ENCODE results near the gene SLC22A23.

The SLC22A23 gene

DNA sequence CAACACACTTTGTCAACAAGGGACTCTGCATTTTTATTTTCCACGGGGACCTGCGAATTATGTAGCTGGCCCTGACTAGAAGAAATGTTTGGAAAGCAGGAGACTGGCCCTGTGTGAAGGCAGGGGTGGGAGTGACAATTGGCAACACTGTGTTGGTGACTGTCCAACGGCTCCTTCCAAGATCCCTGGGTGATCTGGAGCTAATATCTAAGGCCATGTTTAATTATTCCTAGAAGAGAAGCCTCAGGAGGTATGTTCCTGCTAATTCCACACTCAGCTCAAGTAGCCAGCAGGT, 13.7 kb downstream of the SLC22A23 start:
- no peak for DNase-seq

DNA sequence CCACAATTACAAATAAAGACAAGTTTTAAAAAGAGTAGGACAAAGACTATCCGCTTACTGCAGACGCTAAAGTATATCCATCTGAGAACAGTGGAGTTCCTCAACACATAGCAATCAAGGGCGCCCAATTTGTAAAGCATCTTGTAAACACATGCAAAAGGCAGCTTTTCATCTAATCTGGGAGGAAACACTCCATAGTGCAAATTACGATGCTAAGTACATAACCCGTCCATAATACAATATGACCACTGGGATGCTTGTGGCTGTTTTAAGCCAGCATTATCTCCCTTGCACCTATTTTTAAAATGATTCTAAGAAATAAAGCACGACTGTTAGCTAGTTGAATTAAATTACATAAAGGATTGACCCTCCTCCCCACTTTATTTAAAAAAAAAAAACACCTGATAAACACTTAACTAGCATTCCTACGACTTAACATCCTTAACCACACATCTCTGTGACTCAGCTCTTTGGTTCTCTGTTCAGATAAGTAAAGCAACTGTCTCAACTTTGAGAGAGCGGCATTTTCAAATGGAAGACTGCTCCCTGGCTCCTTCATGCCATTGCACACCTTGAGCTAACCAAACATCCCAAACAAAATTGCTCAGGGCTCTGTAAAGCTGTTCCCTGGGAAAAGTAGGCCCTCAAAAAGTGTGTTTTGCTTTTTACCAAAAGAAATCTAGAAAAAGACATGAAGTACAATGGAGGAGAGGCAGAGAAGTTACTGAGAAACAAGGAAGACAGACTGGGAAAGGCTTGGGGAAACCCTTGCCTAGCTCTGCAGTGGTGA, 14.2 kb downstream of the SLC22A23 start:
- no peak for DNase-seq

DNA sequence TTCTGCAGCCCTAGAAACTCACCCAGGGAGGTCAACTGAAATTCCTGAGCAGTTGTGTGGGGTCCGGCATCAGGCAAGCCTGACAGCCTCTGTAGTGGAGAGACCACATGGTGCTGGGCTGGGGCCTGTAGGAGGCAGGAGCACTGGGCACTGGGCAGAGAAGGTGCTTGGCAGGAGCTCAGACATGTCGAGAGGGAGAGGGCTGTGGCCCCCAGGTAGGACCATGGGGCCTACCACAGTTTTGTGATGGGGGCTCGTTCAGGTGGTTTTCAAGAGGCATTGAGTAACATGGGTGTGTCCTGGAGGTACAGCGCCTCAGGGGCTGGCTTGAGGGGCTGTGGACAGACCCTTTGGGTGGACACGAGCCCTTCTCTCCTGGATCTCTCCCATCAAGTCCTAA, 15.9 kb downstream of the SLC22A23 start:
- no peak for DNase-seq

DNA sequence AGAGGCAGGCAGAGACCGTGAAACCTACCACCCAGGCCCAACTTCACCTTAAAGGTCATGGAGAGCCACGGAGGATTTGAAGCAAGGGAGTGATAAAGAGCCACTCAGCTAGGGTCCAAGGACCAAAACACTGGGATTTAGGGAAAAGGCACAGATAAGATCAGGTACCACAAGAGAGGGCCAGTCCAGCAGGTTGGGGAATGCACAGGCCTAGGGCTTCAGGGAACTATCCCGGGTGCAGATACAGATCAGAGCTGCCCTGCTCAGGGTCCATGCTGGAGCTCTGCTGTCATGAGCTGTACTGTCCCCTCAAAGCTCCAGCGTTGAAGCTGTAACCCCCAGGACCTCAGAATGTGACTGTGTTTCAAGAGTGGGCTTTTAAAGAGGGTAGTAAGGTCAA, 16.9 kb downstream of the SLC22A23 start:
- DNase-seq: no peak

DNA sequence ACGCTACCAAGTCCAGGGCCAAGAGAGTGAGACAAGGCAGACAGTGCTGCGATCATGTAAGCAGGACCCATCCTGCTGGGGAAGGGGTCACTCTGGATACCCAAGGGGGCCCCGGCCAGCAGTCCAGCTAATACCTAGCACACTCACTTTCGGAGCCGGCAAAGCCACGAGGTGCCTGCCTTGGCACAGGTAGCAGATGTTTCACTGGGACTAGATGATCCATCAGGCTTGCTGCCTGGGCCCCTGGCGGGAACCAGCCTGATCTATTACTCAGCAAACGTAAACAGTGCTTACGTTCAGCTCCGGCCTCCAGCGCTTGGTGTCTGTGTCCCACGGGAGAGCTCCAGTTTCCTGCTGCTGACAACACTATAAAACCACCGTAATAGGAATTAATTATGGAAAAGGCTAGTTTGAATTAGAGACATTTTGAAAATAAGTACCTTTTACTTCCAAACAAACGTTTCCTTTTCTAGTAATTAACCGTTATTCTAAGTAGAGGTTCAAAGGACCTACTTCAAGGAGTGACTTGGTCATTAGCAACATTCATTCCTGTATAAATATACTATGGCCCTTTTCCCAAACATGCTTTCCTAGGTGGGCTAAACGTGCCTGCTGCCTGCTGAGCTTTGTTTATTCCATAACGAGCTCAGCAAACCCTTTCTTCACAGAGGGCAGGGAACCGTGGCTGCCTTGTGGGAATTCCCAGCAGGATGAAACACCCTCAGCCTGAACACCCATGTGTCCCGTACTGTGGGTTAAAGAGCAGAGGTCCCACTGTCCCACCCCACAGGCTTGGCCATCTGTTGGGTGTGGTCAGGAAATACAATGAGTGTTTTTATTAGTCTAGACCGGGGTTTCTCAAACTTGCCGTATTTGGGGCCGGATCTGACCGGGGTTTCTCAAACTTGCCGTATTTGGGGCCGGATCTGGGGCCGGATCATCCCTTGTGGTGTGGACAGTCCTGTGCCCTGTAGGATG, 18.4 kb downstream of the SLC22A23 start:
- DNase-seq: no peak

DNA sequence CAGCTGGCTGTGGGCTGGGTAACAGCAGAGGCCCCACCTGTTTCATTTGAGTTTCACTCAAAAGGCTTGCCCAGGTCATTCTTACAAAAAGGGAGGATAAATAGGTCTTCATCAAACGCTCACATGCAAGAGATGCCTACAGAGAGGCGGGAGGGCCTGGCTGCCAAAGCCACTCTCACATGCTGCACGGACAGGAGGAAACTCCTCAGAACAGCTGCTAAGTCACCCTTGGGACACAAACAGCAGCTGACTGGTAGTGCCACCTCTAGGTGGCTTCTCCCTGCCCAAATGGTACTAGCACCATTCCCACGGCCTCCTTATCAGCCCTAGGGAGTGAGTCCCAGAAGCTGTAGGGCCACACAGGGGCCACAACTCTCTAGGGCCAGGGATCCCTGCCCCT, 23.8 kb downstream of the SLC22A23 start:
- no peak for DNase-seq

DNA sequence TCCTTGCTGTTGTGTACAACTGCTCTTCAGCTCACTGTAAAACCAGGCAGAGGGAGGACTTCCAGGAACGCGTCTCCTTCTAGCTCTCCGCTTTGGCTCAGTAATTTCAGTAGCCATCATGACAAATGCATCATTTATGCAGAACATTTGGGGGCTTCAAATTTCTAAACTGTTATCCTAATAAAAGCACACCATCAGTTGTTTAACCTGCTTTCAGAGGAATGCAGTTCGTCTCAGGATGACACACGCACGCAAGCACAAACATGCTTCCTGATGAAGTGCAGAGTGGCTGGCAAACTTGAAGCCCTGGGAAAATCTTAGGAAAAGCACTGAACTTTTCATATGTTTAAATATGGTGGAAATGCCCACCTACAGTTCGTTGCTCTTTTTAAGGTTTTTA, 24.4 kb downstream of the SLC22A23 start:
- no peak for DNase-seq

DNA sequence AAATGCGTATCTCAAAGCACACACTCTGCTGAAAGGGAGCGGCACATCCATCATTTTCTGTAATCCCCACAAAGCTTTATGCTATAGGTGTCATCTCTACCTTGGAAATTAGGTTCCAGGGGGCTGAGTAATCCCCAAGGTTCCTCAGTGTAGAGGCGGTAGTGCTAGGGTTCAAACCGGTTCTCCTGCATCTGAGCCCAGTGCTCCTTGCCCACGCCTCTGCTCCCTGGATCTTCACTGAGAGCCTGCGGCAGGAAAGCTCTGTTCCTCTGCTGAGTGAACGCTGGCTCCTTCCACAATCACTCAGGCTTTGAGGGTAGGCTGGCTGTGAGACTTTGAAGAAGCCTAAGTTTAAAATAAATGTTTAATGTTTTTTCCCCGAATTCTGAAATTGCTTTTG, 24.9 kb downstream of the SLC22A23 start:
- DNase-seq: no peak

DNA sequence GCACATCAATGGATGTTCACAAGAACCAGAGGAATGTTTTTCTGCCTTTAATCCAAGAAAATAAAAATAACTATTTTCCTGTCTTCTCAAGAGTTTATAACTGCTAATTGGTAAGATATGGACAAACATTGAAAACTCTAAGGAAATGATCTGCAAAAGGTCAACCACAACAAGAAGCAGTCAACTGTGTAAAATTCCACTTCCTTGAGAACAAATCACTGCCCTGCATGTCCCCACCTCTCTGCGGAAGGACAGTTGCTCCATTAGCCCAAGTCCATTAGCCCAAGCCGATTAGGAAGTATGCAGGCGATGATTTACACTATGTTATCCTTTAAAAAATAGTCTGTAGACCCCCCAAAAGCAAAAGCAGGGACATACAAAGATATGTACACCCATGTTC, 27.6 kb downstream of the SLC22A23 start:
- DNase-seq: no peak

DNA sequence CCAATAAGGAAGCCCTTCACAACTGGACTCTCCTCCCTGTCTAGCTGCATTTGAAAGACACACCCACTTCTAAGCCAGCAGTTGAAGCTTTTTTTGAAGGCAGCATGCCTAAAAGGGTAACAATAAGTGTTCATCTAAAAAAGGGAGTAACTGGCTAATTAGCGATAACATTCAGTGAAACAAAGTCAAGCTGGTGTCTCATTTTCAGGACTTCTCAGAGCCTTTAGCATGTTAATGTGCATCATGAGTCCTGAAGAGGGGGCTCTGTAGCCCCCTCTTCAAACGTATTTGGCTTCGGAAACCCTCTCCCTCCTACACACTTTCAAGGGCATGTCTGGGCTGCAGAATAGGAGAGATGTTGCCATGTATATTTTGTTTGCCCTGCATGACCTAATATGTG, 28.1 kb downstream of the SLC22A23 start:
- DNase-seq: no peak

DNA sequence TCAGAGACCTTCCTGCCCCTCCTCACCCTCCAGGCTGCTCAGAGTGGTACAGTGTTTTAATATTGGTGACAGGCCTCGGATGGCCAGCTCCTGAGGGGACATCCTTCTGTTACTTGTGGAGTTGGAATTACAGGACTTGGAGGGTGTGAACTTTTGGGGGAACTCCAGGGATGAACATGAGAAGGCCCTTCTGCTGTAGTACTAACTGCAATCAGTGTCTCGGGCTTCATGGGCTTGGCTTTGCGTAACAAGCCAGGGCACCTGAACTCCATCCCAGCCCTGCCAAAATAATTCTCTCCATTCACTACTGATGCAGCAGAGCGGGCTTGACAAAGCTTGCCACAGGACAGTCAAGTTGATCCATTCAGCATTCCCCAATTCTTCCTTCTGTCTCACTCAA, 28.6 kb downstream of the SLC22A23 start:
- DNase-seq: no peak

DNA sequence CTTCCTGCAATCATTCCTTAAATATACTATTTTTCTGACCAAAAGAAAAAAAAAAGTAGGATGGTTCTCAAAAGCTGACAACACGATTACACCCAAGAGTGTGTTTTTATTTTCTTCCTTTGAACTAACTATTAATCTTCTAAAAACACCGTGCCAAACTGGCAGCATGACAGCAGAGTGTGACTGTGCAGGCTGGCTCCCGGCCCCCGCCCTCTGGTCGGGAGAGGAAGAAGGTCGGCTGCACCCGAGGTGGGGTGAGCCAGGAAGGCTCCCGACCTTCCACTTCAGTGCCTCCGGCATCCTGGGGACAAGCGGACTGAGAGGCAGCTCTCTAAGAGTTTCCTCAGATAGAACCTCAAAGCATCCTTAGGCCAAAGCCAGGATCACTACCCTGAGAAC, 29.2 kb downstream of the SLC22A23 start:
- no peak for DNase-seq

DNA sequence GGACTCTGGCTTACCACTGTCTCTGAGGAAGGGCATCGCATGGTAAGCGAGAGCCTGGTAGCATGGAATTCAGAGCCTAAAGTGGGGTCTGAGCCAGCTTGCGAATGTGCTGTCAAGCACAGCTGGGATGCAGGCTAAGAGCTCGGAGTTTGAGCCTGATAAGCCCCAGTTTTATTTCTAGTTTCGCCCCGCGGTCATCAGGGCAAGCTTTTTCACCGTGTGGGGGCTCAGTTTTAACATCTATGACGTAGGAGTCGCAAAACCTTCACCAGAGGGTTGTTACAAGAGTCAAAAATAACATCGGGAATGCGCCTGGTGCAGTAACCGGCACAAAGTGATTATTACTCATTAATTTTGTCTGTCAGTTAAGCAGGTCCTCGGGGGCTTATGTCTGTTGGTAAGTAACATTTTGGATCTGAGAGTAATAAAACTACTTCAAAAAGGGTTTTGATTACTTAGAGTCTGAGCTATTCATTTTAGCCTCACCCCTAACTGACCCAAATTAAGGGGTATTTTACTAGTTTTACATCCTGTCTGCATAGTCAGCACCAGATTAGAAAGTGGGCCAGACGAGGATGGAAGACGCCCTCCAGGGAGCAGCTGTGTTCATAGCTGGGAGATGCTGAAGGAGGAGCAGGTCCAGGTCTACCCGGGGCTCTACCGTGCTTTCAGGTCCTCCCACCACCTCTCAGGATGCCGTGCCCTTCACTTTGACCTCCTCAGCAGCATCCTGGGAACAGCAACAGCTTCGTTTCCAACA, 29.7 kb downstream of the SLC22A23 start:
- DNase-seq: no peak

DNA sequence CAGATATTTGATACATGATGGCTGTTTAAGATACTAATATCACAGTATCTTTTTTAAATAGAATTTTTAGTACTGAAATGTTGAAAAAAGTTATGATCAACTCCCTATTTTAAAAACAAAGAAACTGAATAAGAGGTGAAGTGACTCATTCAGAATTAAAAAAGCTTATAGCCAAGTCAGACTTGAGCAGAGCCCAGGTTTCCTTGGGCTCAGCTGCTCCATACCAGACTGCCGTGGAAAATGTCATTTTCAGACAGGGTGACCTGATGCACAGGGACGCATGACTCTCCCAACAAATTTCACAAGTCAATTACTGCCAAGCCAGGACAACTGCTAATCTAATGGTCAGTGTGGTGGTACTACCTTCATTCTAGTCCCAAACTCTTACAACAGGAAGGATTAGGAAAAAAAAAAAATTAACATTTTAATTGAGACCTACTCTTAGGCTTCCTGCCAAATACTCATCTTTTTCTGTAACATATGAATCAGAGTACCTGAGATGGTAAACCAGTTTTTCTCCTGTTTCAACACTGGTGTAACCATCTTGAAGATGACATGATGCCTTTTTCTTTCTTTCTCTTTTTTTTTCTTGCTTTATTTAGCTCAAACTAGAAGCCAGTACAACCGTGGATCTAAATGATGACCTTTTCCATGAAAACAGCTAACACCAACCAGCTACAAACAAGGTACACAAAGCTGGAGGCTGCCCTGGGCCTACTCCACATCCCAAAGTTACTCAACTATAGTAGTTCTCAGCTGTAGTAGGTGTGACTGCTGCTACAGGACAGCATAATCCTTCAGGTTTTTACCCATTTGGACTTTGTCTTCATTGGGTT, 30.5 kb downstream of the SLC22A23 start:
- DNase-seq: no peak

DNA sequence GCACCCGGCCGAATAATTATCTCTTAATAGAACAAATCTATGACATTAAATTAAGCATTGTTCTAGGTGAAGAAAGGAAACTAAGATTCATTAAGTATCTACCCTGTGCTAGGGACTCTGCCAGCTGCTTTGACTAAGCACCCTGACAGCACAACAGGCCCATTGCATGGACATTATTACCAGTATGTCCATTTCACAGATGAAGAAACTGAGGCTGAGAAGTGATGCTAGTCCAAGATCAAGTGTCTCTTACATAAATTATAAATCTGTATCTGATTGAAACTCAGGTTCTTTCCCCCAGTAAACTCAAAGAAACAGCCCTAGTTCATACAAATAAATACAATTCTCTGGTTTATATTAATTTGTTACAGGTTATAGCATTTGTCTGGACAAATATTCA, 31.3 kb downstream of the SLC22A23 start:
- no peak for DNase-seq

DNA sequence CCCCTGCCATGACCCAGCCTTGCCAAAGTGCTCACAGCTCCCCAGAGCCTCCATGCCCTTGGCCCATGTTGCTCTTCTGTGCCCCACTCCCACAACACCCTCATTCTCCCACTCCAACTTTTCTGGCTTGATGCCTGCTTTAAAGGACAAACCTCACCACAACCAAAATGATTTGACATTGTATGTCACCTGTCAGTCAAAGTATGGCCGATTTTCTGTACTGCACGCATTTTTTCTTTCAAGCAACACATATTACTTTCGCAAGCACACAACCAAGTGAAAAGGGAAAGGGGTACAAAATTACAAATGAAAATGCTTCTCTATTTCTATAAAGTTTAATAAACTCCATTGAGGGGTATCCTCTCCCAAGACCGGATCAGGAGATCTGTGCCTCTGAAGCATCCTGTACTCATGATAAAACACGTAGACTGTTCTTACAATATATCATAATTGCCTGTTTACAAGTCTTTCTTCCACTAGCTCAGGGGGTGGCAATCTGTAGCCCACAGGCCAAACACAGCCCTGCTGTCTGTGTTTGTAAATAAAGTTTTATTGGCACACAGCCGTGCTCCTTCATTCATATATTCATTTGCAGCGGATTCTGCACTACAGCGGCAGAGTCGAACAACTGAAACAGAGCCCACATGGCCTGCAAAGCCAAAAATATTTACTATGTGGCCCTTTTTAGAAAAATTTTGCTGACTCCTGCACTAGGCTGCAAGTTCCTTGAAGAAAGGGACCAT, 32.5 kb downstream of the SLC22A23 start:
- DNase-seq: no peak

DNA sequence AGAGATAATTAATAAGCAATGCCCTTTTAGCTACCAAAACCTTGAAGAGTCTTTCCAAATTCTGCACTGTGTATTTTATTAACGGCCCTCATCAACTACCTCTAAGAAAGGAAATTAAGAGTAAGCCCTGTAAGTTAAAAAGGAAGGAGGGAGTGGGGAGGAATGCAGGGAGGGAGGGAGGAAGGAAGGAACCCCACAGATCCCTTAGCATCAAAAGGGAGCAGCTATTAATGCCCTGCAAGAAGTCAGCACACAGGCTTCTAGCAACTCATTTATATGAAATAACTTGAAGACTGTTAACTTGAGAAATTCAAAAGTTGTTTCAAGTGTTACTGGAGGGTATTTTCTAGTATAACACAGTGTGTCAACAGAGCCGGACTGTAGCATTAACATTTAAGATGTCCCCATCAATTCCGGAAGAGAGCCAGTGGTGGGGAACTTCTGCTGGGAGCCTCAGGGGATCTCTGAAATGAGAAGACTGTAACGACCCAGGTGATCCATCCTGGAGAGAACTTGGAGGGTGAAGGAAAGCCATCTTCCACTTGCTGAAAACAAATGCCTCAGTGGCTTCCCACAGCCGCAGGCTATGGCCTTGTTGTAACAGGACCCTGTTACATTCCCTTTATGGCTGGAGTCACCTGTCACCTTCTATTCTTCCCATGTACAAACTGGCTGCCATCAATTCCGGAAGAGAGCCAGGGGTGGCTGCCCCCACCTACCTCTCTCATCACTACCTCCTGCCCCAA, 33.2 kb downstream of the SLC22A23 start:
- DNase-seq: no peak

DNA sequence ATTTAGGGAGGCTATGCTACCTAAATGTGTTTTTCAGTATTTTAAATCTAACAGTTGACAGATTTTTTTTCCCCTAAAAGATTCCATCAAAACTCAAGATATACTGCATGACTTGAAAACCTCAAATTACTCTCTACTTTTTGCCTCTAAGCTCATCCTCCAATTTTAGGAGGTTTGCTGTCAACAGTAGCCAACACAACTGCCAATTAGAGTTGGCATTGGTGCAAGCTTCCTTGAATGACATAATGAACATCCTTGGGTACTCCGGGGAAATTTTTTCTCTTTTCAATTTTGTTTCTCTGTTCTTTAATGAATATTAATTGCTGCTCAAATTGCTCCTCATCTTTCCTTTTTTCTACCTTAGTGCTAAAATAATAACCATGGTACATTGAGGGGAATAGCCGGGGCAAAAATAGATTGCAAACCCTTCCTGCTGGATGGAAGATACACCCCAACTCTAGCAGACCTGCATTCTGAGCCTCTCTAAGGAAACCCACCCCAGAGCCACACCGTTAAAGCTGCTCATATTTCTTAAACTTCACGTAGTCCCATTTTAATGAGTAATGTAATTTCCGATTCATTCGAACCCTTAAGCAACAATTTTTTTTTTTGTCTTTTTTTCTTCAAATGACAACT, 34.3 kb downstream of the SLC22A23 start:
- no peak for DNase-seq

DNA sequence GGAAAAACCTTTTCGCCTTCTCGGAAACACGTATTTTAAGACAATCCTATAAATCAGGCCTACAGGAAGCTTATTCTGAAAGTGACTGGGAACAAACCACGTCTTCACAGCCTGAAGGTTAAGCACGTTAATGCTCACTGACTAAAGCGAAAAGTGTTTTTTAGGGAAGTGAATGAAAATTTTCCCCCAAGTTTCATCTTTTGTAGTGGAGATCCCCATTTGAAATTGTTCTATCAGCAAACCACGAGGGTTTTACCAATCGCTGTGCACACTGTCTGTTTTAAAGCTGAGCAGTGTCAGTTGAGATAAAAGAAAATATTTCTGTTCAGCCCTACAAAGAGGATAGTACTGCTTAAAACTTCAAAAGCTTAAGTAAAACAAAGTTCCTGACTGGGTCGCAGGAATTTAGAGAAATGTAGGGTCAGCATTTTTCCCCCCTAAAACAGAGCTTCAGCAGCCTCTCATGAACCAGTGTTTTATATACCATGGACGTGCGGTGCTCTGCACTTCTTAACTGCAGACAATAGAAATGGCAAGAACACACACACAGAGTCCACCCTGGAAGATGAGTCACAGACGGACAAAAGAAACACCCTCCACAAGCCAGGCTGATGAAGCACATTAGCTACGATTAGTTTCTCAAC, 34.9 kb downstream of the SLC22A23 start:
- DNase-seq: no peak

DNA sequence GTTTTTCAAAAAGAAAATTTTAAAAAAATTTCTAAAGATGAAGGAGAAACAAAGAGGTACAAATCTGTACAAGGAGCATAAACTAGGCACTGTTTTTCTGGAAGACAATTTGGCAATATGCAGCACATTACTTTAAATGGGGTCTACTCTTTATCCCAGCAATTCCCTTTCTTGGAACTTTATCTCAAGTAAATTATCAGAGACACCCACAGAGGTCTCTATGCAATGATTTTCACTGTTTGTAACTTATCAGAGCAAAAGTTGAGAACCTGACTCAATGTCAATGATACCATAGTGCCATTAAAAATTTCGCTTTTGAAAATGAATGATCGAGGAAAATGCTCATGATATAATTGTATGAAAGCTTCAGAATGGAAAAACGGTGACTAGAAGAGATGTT, 35.7 kb downstream of the SLC22A23 start:
- no peak for DNase-seq

Data from MV-4-11 (cell line).